OCI-LY1 (cell line): ENCODE results near the gene AQP12B.
"Not testable (repeated sequence)": the region's sequence is repeated elsewhere in the genome, so short reads cannot be mapped to it uniquely, and the experiment has no call there.

ENCODE experiments used
- H2AFZ ChIP-seq: fragments of 200-600 bp; sonication (generic), shearing (Covaris generic); 2 replicates; pipeline ENCODE4 v1.6.0; 2014; ENCODE audit warnings: antibody characterized with exemption, mild to moderate bottlenecking, low read length
- H3F3A ChIP-seq: fragments of 200-600 bp; sonication (generic), shearing (Covaris generic); 2 replicates; pipeline ENCODE4 v1.6.0; 2014; ENCODE audit warnings: mild to moderate bottlenecking, antibody characterized with exemption, low read length, moderate library complexity; ENCODE audit not compliant: insufficient read depth
- H3K27ac ChIP-seq: fragments of 200-600 bp; sonication (generic); 2 replicates; pipeline ENCODE4 v1.5.1; 2014; ENCODE audit warnings: low read length, mixed run types, mild to moderate bottlenecking, low read depth; ENCODE audit not compliant: poor library complexity, severe bottlenecking
- H3K27me3 ChIP-seq: fragments of 200-600 bp; sonication (generic); 2 replicates; pipeline ENCODE4 v1.6.0; 2014; ENCODE audit warnings: antibody characterized with exemption, mild to moderate bottlenecking, low read length, moderate library complexity; ENCODE audit not compliant: insufficient read depth
- H3K36me3 ChIP-seq: fragments of 200-600 bp; sonication (generic); 2 replicates; pipeline ENCODE4 v1.6.1; 2014; ENCODE audit warnings: mild to moderate bottlenecking, antibody characterized with exemption, low read length, moderate library complexity, mixed read lengths; ENCODE audit not compliant: insufficient read depth
- H3K4me1 ChIP-seq: fragments of 200-600 bp; sonication (generic); 2 replicates; pipeline ENCODE4 v1.5.1; 2014; ENCODE audit warnings: mild to moderate bottlenecking, low read length, moderate library complexity; ENCODE audit not compliant: insufficient read depth, severe bottlenecking
- H3K4me2 ChIP-seq: fragments of 200-600 bp; sonication (generic), shearing (Covaris generic); 2 replicates; pipeline ENCODE4 v1.6.1; 2014; ENCODE audit warnings: low read length
- H3K4me3 ChIP-seq: fragments of 200-600 bp; sonication (generic); 2 replicates; pipeline ENCODE4 v1.5.1; 2014; ENCODE audit warnings: low read length, low read depth, mild to moderate bottlenecking, mixed read lengths; ENCODE audit not compliant: poor library complexity, severe bottlenecking
- H3K79me2 ChIP-seq: fragments of 200-600 bp; shearing (Covaris generic); 2 replicates; pipeline ENCODE4 v1.6.1; 2016; ENCODE audit warnings: mixed run types, low read length, mixed read lengths; ENCODE audit not compliant: insufficient read depth
- H3K9ac ChIP-seq: fragments of 200-600 bp; sonication (generic), shearing (Covaris generic); 2 replicates; pipeline ENCODE4 v1.6.1; 2014; ENCODE audit warnings: mild to moderate bottlenecking, low read length, mixed read lengths
- H3K9me2 ChIP-seq: fragments of 200-600 bp; sonication (generic), shearing (Covaris generic); 2 replicates; pipeline ENCODE4 v1.6.1; 2014; ENCODE audit warnings: low read depth, mild to moderate bottlenecking, low read length, mixed read lengths
- H3K9me3 ChIP-seq: fragments of 200-600 bp; shearing (Covaris generic); 2 replicates; pipeline ENCODE4 v1.6.1; 2014; ENCODE audit warnings: low read length, mixed read lengths
- H4K20me1 ChIP-seq: fragments of 200-600 bp; sonication (generic), shearing (Covaris generic); 2 replicates; pipeline ENCODE4 v1.6.0; 2016; ENCODE audit warnings: mild to moderate bottlenecking, low read length; ENCODE audit not compliant: insufficient read depth
- EZH2 ChIP-seq: fragments of 200-600 bp; sonication (generic), shearing (Covaris generic); IDR thresholded peaks from 2 replicates; pipeline ENCODE4 v1.8.0; 2017; ENCODE audit warnings: borderline replicate concordance, mixed run types, mild to moderate bottlenecking, antibody characterized with exemption, low read length, moderate library complexity, mixed read lengths
- TF ChIP-seq, protein P1 (sequence below): fragments of 200-600 bp; sonication (generic), shearing (Covaris generic); IDR thresholded peaks from 2 replicates; pipeline ENCODE4 v1.5.1; 2017; ENCODE audit warnings: mild to moderate bottlenecking, antibody characterized with exemption, low read length, moderate library complexity, mixed read lengths

Gene AQP12B

DNA sequence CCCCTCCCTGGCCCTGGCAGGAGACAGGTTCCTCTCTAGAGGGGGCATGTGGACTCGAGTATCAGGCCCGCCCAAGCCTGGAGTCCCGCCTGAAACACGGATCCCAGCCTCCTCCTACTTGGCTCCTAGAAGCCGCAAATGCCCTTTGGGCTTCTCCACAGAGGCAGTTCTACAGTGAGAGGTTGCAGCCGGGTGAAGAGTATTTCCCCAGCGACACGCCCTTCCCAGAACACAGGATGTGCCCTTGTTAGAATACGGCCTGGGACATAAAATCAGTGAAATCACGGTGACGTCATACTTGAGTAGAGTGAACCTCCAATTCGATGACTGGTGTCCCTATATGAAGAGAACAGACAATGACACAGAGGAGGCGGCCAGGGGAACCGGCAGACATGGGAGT lies 4.6 kb downstream of the AQP12B start:
- not testable (repeated sequence) for H3K27me3 ChIP-seq, H4K20me1 ChIP-seq

DNA sequence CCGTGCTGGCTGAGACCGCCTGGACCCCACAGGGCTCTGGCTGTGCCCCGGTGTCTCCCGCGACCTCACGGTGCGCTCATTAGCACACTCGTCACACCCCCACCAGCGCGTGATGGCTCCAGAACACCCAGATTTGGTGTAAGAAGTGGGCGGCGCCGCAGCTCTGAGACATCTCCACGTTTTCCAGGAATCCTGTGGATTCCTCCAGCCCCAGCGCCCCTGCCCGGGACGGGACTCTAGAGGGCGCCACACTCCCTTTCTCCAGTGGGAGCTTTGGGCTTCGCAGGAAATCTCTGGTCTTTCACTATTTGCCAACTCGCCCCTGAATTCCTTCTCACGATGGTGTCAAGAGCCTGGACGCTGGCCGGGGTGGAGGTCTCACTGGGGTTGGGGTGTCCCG lies 7.3 kb downstream of the AQP12B start:
- not testable (repeated sequence) for H3F3A ChIP-seq, H4K20me1 ChIP-seq, H3K9me2 ChIP-seq, H3K9ac ChIP-seq, H3K27me3 ChIP-seq, H3K27ac ChIP-seq, H2AFZ ChIP-seq, H3K4me1 ChIP-seq, H3K9me3 ChIP-seq, H3K4me3 ChIP-seq, H3K4me2 ChIP-seq, H3K79me2 ChIP-seq, H3K36me3 ChIP-seq

More for the DNA sequence above, 4.6 kb downstream of the AQP12B start:
- not testable (repeated sequence) for H3K4me2 ChIP-seq, H3K27ac ChIP-seq, H3K9me2 ChIP-seq, H2AFZ ChIP-seq, H3K79me2 ChIP-seq, H3K9ac ChIP-seq, H3K36me3 ChIP-seq, H3K4me1 ChIP-seq, H3F3A ChIP-seq, H3K4me3 ChIP-seq, H3K9me3 ChIP-seq

DNA sequence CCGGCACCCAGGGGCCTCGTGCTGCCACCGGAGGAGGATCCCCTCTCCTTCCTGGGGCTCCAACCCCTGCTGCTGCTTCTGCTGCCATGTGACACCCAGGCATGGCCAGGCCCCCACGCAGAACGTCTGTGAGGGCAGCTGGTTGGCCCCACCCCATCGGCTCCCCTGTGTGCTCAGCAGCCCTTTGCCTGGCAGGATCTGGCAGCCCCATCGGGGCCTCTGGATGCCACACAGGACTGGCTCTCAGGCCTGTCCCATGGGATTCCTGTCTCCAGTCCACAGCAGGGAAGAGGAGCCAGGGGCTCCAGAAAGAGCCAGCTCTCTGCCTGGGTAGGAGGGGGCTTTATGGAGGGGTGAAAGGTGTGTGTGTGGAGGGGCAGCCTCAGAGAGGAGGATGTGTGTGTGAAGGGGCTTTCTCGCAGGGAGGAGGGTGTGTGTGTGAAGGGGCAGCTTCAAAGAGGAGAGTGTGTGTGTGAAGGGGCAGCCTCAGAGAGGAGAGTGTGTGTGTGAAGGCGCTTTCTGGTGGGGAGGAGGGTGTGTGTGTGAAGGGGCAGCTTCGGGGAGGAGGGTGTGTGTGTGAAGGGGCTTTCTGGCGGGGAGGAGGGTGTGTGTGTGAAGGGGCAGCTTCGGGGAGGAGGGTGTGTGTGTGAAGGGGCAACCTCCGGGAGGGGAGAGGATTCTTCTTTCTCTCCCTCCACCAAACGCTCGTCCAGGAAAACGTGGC lies 8.1 kb downstream of the AQP12B start:
- not testable (repeated sequence) for H3K4me2 ChIP-seq, H3K36me3 ChIP-seq, H3K4me3 ChIP-seq, H3F3A ChIP-seq, H3K27me3 ChIP-seq, H2AFZ ChIP-seq, H3K9ac ChIP-seq, H4K20me1 ChIP-seq, H3K79me2 ChIP-seq, H3K27ac ChIP-seq, H3K9me2 ChIP-seq, H3K9me3 ChIP-seq, H3K4me1 ChIP-seq

GRCh38 chr2:240672701-240673190 lies 9.9 kb downstream of the AQP12B start:
- no peak overlapping the region for H3K4me2 ChIP-seq
- H4K20me1 ChIP-seq, result no peaks in the 10 kb centered on the region
- no peak overlapping the region for H3K9ac ChIP-seq
- H3K4me1 ChIP-seq, result no peaks in the 10 kb centered on the region
- no peaks in the 10 kb centered on the region for H3K9me3 ChIP-seq
- no peaks in the 10 kb centered on the region for H3K36me3 ChIP-seq
- peaks cover 3% of the 10 kb centered on the region; the same call in 1 of the 2 replicates for H3K27me3 ChIP-seq
- no peaks in the 10 kb centered on the region for H3K79me2 ChIP-seq
- no peaks in the 10 kb centered on the region for H3F3A ChIP-seq
- H3K27ac ChIP-seq, result no peak overlapping the region
- H2AFZ ChIP-seq, result no peak overlapping the region
- no peak overlapping the region for H3K4me3 ChIP-seq
- no peaks in the 10 kb centered on the region for H3K9me2 ChIP-seq
- TF ChIP-seq, protein P1, sequence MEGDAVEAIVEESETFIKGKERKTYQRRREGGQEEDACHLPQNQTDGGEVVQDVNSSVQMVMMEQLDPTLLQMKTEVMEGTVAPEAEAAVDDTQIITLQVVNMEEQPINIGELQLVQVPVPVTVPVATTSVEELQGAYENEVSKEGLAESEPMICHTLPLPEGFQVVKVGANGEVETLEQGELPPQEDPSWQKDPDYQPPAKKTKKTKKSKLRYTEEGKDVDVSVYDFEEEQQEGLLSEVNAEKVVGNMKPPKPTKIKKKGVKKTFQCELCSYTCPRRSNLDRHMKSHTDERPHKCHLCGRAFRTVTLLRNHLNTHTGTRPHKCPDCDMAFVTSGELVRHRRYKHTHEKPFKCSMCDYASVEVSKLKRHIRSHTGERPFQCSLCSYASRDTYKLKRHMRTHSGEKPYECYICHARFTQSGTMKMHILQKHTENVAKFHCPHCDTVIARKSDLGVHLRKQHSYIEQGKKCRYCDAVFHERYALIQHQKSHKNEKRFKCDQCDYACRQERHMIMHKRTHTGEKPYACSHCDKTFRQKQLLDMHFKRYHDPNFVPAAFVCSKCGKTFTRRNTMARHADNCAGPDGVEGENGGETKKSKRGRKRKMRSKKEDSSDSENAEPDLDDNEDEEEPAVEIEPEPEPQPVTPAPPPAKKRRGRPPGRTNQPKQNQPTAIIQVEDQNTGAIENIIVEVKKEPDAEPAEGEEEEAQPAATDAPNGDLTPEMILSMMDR, result no peak
- no peak for TF ChIP-seq EZH2
